Adrenal gland (tissue), 5 donors: ENCODE data around the gene FBXL19.

Experiments
- POLR2A ChIP-seq, 2 donors: fragments of 450-650 bp; IDR thresholded peaks; one replicate each; pipeline ENCODE4 v1.6.1; 2017; ENCODE audit warnings: antibody characterized with exemption in 2 of 2, mild to moderate bottlenecking in 2 of 2, moderate library complexity in 1 of 2
- TF ChIP-seq, protein P1 (sequence below), 6 experiments: fragments of 450-650 bp in 4 of 6; fragments of 200-600 bp in 2 of 6; sonication (generic) in 1 of 6; IDR thresholded peaks; 1 replicate in 5 of 6; 2 replicates in 1 of 6; pipeline versions ENCODE4 v1.5.1 to v1.8.0; 2016 to 2021; ENCODE audit warnings: antibody characterized with exemption in 6 of 6, mild to moderate bottlenecking in 2 of 6, moderate library complexity in 1 of 6
- donor health status: DM: no; HTN: no; CAD: no.

DNA sequence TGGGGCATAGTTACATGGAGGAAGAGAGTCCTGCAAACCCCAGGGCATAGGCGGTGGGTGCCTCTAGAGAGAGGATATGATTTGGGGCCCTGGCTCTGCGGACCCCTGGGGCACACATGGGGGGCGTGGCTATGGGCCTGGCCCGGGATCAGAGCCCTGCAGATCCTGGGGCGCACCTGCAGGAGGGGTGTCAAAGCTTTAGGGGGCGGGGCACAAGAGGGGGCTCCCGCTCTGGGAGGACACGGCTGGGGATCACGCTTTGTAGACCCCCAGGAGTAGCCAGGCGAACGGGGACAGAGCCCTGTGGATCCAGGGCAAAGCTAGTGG, 30.0 kb upstream of the FBXL19 start:
- TF ChIP-seq, protein P1, sequence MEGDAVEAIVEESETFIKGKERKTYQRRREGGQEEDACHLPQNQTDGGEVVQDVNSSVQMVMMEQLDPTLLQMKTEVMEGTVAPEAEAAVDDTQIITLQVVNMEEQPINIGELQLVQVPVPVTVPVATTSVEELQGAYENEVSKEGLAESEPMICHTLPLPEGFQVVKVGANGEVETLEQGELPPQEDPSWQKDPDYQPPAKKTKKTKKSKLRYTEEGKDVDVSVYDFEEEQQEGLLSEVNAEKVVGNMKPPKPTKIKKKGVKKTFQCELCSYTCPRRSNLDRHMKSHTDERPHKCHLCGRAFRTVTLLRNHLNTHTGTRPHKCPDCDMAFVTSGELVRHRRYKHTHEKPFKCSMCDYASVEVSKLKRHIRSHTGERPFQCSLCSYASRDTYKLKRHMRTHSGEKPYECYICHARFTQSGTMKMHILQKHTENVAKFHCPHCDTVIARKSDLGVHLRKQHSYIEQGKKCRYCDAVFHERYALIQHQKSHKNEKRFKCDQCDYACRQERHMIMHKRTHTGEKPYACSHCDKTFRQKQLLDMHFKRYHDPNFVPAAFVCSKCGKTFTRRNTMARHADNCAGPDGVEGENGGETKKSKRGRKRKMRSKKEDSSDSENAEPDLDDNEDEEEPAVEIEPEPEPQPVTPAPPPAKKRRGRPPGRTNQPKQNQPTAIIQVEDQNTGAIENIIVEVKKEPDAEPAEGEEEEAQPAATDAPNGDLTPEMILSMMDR (IDR thresholded peaks at IDR 0.05) = no peak
- no peak for TF ChIP-seq POLR2A (IDR thresholded peaks at IDR 0.05)
